Measurements from ENCODE around the gene ARTN.

DNA sequence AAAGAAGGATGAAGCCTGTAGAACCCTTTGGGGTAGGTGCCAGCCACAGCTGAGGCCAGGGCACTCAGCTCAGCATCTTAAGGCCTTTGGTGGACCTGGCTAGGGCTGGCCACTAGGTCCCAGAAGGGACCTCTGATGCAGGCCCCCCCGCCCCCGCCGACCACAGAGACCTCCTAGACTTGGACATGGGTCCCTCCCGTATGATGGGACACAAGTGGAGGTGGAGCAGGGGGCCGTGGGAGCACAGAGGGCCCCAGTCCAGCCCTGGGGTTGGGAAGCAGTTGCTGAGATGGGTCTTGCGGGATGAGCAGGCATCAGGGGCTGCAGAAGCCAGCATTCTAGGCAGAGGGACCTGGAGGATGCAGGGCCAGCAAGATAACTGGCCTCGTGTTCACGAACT, 48.6 kb downstream of the ARTN start:
- TF ChIP-seq, protein P1, sequence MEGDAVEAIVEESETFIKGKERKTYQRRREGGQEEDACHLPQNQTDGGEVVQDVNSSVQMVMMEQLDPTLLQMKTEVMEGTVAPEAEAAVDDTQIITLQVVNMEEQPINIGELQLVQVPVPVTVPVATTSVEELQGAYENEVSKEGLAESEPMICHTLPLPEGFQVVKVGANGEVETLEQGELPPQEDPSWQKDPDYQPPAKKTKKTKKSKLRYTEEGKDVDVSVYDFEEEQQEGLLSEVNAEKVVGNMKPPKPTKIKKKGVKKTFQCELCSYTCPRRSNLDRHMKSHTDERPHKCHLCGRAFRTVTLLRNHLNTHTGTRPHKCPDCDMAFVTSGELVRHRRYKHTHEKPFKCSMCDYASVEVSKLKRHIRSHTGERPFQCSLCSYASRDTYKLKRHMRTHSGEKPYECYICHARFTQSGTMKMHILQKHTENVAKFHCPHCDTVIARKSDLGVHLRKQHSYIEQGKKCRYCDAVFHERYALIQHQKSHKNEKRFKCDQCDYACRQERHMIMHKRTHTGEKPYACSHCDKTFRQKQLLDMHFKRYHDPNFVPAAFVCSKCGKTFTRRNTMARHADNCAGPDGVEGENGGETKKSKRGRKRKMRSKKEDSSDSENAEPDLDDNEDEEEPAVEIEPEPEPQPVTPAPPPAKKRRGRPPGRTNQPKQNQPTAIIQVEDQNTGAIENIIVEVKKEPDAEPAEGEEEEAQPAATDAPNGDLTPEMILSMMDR (IDR thresholded peaks at IDR 0.05; ENCODE audit: low read depth, low read length): no peak
- TF ChIP-seq, protein P2, sequence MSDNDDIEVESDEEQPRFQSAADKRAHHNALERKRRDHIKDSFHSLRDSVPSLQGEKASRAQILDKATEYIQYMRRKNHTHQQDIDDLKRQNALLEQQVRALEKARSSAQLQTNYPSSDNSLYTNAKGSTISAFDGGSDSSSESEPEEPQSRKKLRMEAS (IDR thresholded peaks at IDR 0.05; ENCODE audit: low read depth, low read length): no peak
- TF ChIP-seq POLR2A (IDR thresholded peaks at IDR 0.05; ENCODE audit: extremely low read depth, insufficient read length) (no peak), MYC (IDR thresholded peaks at IDR 0.05; ENCODE audit: low read depth, low read length) (no peak)
